H1 (cell line): ENCODE data around the gene CNBD2. TPM values are rescaled to one million over a fixed set of nuclear protein-coding genes. Genes with fewer than 3 reads are reported as not detected.

Experiments
- EZH2 ChIP-seq: fragments of 200-600 bp; sonication (generic); IDR thresholded peaks from 2 replicates; pipeline ENCODE4 v1.7.1; 2012; ENCODE audit warnings: low read depth, mild to moderate bottlenecking, moderate library complexity, low read length, inconsistent platforms; ENCODE audit not compliant: severe bottlenecking
- GABPA ChIP-seq: IDR thresholded peaks from 2 replicates; pipeline ENCODE4 v1.6.1; 2011; ENCODE audit warnings: mild to moderate bottlenecking, low read length, moderate library complexity, borderline replicate concordance; ENCODE audit not compliant: insufficient read depth
- HDAC2 ChIP-seq, 2 experiments: fragments of 300-600 bp in 1 of 2; sonication (generic) in 1 of 2; IDR thresholded peaks; 2 replicates each; pipeline ENCODE4 v1.6.1; 2011 to 2012; ENCODE audit warnings: low read depth in 2 of 2, low read length in 2 of 2, mild to moderate bottlenecking in 2 of 2, moderate library complexity in 2 of 2, borderline replicate concordance in 1 of 2, inconsistent platforms in 1 of 2
- HDAC6 ChIP-seq: IDR thresholded peaks from one replicate; pipeline ENCODE4 v1.7.1; 2012; ENCODE audit warnings: low read depth, mild to moderate bottlenecking, inconsistent platforms, low read length, moderate library complexity
- KDM4A ChIP-seq: IDR thresholded peaks from one replicate; pipeline ENCODE4 v1.7.1; 2012; ENCODE audit warnings: low read depth, mild to moderate bottlenecking, moderate library complexity, low read length, inconsistent platforms; ENCODE audit not compliant: severe bottlenecking
- polyA plus RNA-seq, 7 experiments: library from polyadenylated mRNA; depleted of rRNA in 3 of 7; stranded (reverse) in 5 of 7; unstranded in 2 of 7; fragments of >200 nt in 5 of 7; fragments of 200-250 nt in 2 of 7; gene quantifications; 1 replicate in 5 of 7; 2 replicates in 1 of 7; 4 replicates in 1 of 7; pipeline versions ENCODE4 v1.2.1 to v1.2.3, GENCODE V29; 2011 to 2013; ENCODE audit warnings: missing spikeins in 2 of 7, mixed read lengths in 2 of 7
- total RNA-seq: library from RNA; stranded (reverse); fragmentation: NEBNext Ultra II Directional; extraction: Animal tissue kit (Norgen Biotek cat#: 25700); gene quantifications from 2 replicates; pipeline ENCODE4 v1.2.1, GENCODE V29; 2021
- TF ChIP-seq, protein P1 (sequence below): fragments of 300-600 bp; sonication (generic); IDR thresholded peaks from 2 replicates; pipeline ENCODE4 v1.7.1; 2012; ENCODE audit warnings: low read length, moderate library complexity, mild to moderate bottlenecking, inconsistent platforms; ENCODE audit not compliant: insufficient replicate concordance

CNBD2 gene
- total and polyA plus RNA-seq, 2 of the 8 experiments (the other 6 are each of a cell fraction or from before 2014, with no cell fraction given): 2.6 to 4.5 TPM

DNA sequence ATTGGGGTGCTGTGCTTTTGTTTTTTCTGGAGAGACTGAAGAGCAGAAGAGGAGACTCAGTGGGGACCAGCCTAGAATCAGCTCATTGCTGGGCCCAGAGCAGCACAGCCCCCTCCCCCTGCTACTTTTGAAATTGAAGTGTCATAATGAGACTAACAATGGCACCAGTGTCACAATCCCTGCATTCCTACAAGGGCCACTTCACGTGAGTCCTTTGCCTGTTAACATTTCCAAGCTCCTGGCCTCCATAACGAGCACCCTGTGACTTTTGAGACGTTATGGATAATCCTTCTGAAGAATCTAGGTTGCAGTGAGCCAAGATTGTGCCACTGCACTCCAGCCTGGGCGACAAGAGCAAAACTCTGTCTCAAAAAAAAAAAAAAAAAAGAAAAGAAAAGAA is 41.7 kb downstream of the CNBD2 start (continued):
- no peak for TF ChIP-seq HDAC2 (IDR thresholded peaks at IDR 0.05; ENCODE audit: borderline replicate concordance in 1 of 2, low read depth in 2 of 2, low read length in 2 of 2)
- TF ChIP-seq, protein P1, sequence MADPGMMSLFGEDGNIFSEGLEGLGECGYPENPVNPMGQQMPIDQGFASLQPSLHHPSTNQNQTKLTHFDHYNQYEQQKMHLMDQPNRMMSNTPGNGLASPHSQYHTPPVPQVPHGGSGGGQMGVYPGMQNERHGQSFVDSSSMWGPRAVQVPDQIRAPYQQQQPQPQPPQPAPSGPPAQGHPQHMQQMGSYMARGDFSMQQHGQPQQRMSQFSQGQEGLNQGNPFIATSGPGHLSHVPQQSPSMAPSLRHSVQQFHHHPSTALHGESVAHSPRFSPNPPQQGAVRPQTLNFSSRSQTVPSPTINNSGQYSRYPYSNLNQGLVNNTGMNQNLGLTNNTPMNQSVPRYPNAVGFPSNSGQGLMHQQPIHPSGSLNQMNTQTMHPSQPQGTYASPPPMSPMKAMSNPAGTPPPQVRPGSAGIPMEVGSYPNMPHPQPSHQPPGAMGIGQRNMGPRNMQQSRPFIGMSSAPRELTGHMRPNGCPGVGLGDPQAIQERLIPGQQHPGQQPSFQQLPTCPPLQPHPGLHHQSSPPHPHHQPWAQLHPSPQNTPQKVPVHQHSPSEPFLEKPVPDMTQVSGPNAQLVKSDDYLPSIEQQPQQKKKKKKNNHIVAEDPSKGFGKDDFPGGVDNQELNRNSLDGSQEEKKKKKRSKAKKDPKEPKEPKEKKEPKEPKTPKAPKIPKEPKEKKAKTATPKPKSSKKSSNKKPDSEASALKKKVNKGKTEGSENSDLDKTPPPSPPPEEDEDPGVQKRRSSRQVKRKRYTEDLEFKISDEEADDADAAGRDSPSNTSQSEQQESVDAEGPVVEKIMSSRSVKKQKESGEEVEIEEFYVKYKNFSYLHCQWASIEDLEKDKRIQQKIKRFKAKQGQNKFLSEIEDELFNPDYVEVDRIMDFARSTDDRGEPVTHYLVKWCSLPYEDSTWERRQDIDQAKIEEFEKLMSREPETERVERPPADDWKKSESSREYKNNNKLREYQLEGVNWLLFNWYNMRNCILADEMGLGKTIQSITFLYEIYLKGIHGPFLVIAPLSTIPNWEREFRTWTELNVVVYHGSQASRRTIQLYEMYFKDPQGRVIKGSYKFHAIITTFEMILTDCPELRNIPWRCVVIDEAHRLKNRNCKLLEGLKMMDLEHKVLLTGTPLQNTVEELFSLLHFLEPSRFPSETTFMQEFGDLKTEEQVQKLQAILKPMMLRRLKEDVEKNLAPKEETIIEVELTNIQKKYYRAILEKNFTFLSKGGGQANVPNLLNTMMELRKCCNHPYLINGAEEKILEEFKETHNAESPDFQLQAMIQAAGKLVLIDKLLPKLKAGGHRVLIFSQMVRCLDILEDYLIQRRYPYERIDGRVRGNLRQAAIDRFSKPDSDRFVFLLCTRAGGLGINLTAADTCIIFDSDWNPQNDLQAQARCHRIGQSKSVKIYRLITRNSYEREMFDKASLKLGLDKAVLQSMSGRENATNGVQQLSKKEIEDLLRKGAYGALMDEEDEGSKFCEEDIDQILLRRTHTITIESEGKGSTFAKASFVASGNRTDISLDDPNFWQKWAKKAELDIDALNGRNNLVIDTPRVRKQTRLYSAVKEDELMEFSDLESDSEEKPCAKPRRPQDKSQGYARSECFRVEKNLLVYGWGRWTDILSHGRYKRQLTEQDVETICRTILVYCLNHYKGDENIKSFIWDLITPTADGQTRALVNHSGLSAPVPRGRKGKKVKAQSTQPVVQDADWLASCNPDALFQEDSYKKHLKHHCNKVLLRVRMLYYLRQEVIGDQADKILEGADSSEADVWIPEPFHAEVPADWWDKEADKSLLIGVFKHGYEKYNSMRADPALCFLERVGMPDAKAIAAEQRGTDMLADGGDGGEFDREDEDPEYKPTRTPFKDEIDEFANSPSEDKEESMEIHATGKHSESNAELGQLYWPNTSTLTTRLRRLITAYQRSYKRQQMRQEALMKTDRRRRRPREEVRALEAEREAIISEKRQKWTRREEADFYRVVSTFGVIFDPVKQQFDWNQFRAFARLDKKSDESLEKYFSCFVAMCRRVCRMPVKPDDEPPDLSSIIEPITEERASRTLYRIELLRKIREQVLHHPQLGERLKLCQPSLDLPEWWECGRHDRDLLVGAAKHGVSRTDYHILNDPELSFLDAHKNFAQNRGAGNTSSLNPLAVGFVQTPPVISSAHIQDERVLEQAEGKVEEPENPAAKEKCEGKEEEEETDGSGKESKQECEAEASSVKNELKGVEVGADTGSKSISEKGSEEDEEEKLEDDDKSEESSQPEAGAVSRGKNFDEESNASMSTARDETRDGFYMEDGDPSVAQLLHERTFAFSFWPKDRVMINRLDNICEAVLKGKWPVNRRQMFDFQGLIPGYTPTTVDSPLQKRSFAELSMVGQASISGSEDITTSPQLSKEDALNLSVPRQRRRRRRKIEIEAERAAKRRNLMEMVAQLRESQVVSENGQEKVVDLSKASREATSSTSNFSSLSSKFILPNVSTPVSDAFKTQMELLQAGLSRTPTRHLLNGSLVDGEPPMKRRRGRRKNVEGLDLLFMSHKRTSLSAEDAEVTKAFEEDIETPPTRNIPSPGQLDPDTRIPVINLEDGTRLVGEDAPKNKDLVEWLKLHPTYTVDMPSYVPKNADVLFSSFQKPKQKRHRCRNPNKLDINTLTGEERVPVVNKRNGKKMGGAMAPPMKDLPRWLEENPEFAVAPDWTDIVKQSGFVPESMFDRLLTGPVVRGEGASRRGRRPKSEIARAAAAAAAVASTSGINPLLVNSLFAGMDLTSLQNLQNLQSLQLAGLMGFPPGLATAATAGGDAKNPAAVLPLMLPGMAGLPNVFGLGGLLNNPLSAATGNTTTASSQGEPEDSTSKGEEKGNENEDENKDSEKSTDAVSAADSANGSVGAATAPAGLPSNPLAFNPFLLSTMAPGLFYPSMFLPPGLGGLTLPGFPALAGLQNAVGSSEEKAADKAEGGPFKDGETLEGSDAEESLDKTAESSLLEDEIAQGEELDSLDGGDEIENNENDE: no peak
- TF ChIP-seq EZH2: no peak
- no peak for TF ChIP-seq KDM4A
- no peak for TF ChIP-seq GABPA
- no peak for TF ChIP-seq HDAC6
